GM12892 (cell line): ENCODE data around the gene DDX27.

ENCODE experiments used
- DNase-seq: peaks from one replicate; pipeline ENCODE4 v3.0.0; 2011; ENCODE audit not compliant: insufficient read length
- FAIRE-seq: peaks from 2 replicates; lab custom pipeline; 2011; peaks lifted over from hg19 to GRCh38; lab: Jason Lieb, UNC
- POLR2A ChIP-seq: IDR thresholded peaks from 2 replicates; pipeline ENCODE4 v1.6.1; 2011; ENCODE audit warnings: low read depth, low read length, control low read depth
- POLR2AphosphoS5 ChIP-seq: IDR thresholded peaks from 2 replicates; pipeline ENCODE4 v1.6.1; 2011; ENCODE audit warnings: low read depth, low read length, control low read depth
- TAF1 ChIP-seq: IDR thresholded peaks from 2 replicates; pipeline ENCODE4 v1.6.1; 2011; ENCODE audit warnings: low read depth, mild to moderate bottlenecking, control low read depth, low read length, borderline replicate concordance

Gene DDX27

DNA sequence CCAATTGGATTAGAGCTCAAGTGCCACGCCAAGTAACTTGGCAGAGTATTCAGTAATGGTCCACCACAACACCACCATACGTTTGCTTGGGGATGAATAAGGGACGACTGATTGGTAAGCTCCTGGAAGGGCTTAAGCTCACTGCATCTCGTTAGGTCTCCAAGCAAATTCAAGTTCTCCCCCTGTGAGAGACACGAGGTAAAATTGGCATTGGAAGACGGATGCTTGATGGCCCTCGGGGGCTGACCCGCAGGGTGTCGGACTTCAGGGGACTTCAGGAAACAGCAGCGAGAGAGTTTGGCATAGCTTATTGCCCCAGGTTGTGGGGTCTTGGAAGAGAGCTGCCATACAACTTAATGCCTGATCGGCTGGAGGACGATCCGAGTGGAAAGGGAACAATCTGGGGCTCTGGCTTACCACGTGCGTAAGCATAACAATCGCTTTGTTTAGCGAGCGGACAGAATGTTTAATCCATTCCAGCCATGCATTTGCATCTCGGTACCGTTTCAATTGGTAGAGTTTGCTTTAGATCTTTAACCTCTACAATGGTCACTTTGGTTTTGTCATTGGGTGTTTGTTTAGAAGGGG, 63.5 kb downstream of the DDX27 start:
- FAIRE-seq (no peak), DNase-seq (no peak)
- TF ChIP-seq POLR2A (peak; percentile 72), POLR2AphosphoS5 (peak; percentile 88), TAF1 (no peak)

DNA sequence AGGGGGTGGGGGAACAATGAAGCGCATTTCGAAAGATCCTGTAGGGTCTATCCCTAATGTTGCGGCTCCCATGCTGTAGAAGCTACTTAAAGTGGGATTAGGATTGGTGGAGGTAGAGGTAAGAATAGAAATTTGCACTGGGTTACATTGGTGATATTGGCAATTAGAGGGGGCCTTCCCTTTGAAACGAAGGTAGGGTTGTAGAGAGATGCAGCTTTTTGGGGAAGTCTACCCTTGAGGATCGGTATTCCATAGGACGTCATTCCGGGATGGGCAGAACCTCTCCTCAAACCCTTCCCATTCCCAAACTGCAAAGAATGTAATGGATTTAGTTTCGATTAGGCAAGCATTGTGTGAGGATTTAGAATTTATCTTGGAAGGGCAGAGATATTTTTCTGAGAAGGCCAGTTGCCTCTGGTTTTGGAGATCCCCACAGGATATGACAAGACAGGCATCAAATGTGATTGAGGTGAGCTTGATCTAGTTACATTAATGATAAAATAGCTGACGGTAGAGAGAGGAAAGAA, 64.0 kb downstream of the DDX27 start:
- FAIRE-seq (no peak), DNase-seq (no peak)
- TF ChIP-seq TAF1 = no peak
- TF ChIP-seq POLR2A = peak; percentile 42; the same call in 1 of the 2 replicates
- peak; percentile 43 for TF ChIP-seq POLR2AphosphoS5

DNA sequence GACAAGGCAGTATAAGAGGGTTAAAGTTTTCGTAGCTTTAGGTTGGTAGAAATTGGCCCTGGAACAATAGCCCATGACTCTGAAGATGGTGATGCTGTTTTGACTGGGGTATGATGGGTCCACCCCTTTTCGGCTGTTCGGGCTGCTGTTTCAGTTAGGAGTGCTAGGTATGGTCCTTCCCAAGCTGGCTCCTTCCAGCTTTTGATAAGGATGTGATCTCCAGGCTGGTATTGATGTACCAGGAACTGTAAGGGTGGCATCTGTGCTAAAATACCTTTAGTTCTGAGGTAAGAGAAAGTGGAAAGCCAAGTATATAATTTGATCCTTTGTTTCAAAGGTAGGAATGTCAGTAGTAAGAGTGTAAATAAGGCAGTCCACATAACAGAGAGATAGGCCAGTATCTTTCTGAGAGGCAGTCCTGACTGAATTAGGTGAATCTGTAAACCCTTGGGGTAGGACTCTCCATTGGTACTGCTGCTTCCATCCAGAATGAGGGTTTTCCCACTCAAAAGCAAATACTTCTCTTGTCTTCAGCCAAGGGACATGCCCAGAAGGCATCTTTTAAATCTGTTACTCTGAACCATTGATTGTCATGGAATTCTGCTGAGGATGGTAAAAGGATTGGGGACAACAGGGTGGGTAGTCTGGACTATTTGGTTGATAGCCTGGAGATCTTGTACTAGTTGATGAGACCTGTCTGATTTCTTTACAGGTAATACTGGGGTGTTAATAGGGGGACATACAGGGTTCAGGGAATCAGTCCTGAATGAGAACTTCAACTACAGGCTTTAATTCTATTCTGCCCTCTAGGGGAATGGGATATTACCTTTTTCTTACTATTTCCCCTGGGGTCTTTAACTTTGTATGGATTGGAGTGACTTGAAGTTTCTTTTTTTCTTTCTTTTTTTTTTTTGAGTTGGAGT, 64.7 kb downstream of the DDX27 start:
- no peak for DNase-seq
- TF ChIP-seq POLR2AphosphoS5 = peak; percentile 78
- peak; percentile 57; the same call in 1 of the 2 replicates for TF ChIP-seq POLR2A
- no peak for TF ChIP-seq TAF1
- FAIRE-seq = no peak

DNA sequence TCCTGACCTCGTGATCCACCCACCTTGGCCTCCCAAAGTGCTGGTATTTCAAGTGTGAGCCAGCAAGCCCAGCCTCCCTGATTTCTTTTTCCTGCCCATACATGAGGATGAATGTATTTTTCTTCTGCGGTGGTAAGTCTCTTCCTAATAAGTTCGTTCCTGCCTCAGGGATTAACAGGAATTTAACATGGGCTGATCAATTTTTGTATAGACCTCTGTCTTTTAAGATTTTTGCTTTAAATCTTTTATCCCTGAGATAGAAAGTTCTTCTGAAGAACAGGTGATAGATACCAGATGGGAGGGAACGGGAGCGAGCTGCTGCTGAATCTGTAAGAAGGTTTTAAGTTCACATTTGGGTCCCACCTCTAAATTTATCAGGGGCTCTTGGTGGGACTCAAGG, 65.6 kb downstream of the DDX27 start:
- TF ChIP-seq TAF1 = no peak
- TF ChIP-seq POLR2AphosphoS5 = no peak
- no peak for TF ChIP-seq POLR2A
- FAIRE-seq = no peak

DNA sequence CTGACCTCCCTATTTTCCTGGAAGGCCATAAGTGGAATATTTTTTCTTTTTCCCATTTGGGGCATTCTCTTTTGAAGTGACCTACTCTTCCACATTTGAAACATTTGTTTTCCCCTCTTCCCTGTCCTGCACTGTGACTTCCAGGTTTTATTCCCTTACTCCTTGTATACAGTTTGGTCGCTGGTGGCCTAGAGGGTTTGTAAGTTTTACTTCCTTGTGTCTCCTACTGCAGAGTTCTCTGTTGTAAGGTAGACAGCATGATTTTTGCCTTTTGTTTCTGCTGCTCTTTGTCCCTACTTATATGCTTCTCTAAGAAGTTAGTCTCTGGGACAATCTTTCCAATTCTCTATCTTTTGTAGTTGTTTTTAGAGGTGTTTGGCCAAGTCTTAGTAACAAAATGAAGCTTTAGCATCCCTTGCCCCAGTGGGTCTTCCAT, 66.0 kb downstream of the DDX27 start:
- FAIRE-seq = no peak
- no peak for DNase-seq
- TF ChIP-seq TAF1 = no peak
- peak; percentile 41; the same call in 1 of the 2 replicates for TF ChIP-seq POLR2AphosphoS5

More for the DNA sequence above, 65.6 kb downstream of the DDX27 start:
- DNase-seq = no peak

DNA sequence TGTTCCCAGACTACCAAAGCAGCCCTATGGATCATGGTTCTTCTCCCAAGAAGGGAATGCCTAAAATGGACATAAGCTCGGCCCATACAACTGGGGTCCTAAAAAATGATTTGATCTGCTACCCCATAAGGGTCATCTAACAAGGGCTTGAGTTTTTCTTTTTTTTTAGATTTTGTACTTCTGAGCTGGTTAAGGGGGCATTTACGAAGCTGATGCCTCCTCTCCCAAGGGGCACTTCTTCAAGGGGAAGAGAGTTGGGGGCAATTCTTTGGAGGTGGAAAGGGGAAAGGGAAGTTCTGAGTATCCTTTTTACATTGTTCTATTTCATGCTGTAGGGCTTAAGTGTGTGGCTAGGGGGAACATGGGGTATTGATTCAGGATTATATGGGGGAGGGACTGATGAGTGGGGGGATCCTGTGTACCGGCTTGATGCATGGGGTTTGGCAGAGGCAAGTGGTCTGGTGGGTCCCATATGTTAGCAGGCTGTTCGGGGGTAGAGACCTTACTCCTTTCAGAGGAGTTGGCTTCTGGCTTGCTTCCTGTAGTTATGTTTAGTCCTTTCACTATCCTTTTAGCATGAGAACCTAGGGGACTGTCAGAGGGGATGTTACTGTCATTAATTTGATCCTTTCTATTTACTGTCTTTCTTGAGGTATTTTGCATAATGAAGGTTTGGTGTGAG, 66.7 kb downstream of the DDX27 start:
- FAIRE-seq = no peak

DNA sequence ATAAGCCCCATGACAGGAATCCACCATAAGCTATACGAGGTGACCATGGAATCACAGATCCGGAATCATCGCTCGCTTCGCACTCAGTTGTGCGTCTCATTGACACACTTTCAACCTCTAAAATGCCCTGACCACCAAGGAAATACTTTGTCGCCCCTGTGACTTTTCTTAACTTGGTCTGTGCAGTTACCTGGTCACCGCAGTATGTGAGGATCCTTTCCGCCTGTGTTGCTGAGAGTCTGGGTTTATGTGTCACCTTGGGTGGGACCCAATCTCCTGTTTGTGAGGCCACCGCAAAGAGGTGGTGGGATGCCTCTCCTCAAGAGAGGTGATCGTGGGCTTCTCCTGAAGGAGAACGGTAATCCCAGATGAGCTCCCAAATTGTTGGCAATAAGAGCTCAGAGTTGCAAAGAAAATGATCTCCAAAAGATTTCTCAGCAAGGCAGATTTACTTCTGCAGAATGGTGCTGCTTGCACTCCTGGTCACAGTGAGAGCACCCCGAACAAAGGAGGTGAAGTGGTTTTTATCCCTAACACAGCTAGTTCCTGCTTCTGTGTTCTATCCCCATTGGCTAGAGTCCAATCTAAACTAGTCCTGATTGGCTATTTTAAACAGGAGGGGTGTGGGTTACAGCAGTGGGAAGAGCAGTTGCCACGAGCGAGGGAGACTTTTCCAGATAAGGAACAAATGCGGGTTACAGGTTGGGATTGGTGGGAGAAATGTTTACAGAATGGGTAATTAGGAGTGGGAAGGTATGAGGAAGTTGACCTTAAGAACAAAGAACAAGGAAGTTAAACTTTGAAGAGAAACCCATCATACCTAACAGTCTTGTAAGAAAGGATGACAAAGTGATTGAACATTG, 67.7 kb downstream of the DDX27 start:
- DNase-seq = no peak
- FAIRE-seq = no peak
- TF ChIP-seq POLR2A = peak; percentile 63; the same call in 1 of the 2 replicates
- TF ChIP-seq TAF1 = no peak
- TF ChIP-seq POLR2AphosphoS5 = peak; percentile 81

More for the DNA sequence above, 66.7 kb downstream of the DDX27 start:
- TF ChIP-seq TAF1 (no peak), POLR2A (peak; percentile 55), POLR2AphosphoS5 (peak; percentile 43)
- DNase-seq = no peak

DNA sequence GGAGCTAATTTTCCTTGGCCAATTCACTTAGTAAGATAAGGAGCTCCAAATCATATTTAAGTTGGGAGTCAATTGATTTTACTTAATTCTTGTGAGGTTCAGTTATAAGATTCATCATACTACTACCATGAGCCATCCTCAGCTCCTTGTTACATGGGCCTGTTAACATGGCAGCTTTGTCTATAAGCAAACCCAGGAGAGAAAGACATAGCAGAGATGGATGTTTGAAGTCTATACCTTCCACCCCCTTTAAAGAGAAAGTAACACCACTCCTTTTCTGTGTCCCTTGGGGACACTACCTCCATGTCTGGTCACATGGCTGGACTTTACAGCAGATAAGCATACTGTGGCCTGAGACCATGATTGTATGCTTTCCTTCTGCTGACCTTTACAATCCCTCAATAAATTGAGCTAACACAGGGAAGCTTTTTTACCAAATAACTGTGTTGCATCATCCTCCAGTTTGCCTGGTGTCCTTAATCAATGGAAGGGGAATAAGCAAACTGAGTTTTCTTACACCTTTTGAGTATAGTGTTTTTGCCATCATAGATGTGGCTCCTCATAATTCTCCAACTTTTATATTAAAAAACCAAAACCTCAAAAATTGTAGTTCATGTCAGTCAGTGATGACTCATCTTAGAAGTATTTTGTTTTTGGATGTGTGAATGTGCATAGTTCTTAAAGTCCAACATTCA, 68.5 kb downstream of the DDX27 start:
- FAIRE-seq (no peak), DNase-seq (no peak)
- TF ChIP-seq POLR2A = peak; percentile 72; the same call in 1 of the 2 replicates
- peak; percentile 89 for TF ChIP-seq POLR2AphosphoS5
- no peak for TF ChIP-seq TAF1

DNA sequence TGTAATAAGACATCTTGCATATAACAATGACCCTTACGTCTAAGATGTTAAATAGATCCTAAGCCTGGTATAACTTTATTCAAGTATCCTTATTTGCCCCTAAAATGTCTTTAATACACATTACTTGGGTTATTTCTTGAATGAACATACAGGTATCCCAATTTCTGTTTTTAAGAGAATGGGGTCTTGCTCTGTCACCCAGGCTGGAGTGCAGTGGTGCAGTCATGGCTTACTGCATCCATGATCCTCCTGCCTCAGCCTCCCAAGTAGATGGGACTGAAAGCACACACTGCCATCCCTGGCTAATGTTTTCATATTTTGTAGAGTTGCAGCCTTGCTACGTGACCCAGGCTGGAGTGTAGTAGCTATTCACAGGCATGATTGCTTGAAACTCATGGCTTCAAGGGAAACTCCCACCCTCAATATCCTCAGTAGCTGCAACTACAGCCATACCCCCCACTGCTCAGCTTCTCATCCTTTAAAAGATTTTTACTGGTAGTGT, 69.1 kb downstream of the DDX27 start:
- DNase-seq (no peak), FAIRE-seq (no peak)
- TF ChIP-seq TAF1 = no peak
- TF ChIP-seq POLR2AphosphoS5 = no peak
- no peak for TF ChIP-seq POLR2A
